Mesenchymal stem cell (in vitro differentiated cells and primary cell): ENCODE measurements around the gene LST1. TPM values are rescaled to one million over a fixed set of nuclear protein-coding genes. Genes with fewer than 3 reads are reported as not detected.

Experiments used
- DNase-seq: peaks from one replicate; pipeline ENCODE4 v3.0.0-alpha.2; 2013
- H2AFZ ChIP-seq: one replicate; pipeline ENCODE4 v1.6.1; 2013; ENCODE audit warnings: low read depth, mild to moderate bottlenecking, control low read depth, inconsistent platforms, low read length, moderate library complexity
- H2AK5ac ChIP-seq: 2 replicates; pipeline ENCODE4 v1.6.1; 2013; ENCODE audit warnings: low read length, moderate library complexity, mild to moderate bottlenecking, inconsistent platforms; ENCODE audit not compliant: severe bottlenecking
- H2BK120ac ChIP-seq: one replicate; pipeline ENCODE4 v1.6.1; 2013; ENCODE audit warnings: low read depth, mild to moderate bottlenecking, inconsistent platforms, low read length, moderate library complexity
- H2BK12ac ChIP-seq, 2 experiments: one replicate each; pipeline ENCODE4 v1.6.1; 2013; ENCODE audit warnings: inconsistent platforms in 2 of 2, low read length in 2 of 2, mild to moderate bottlenecking in 2 of 2, moderate library complexity in 2 of 2, control low read depth in 1 of 2
- H2BK15ac ChIP-seq: one replicate; pipeline ENCODE4 v1.6.1; 2013; ENCODE audit warnings: mild to moderate bottlenecking, low read depth, inconsistent platforms; ENCODE audit not compliant: poor library complexity, severe bottlenecking
- H2BK5ac ChIP-seq: 2 replicates; pipeline ENCODE4 v1.6.1; 2013; ENCODE audit warnings: low read depth, mild to moderate bottlenecking, low read length, control low read depth, inconsistent platforms; ENCODE audit not compliant: poor library complexity, severe bottlenecking
- H3K14ac ChIP-seq, 2 experiments: one replicate each; pipeline ENCODE4 v1.6.1; 2013; ENCODE audit warnings: inconsistent platforms in 2 of 2, low read length in 2 of 2, control low read depth in 1 of 2, mild to moderate bottlenecking in 1 of 2, moderate library complexity in 1 of 2
- H3K18ac ChIP-seq, 2 experiments: one replicate each; pipeline ENCODE4 v1.6.1; 2013; ENCODE audit warnings: inconsistent platforms in 2 of 2, low read length in 2 of 2, control low read depth in 1 of 2, low read depth in 1 of 2, mild to moderate bottlenecking in 1 of 2
- H3K23ac ChIP-seq, 2 experiments: one replicate each; pipeline ENCODE4 v1.6.1; 2013; ENCODE audit warnings: inconsistent platforms in 2 of 2, low read length in 2 of 2, mild to moderate bottlenecking in 2 of 2, moderate library complexity in 2 of 2, control low read depth in 1 of 2
- H3K27ac ChIP-seq: 2 replicates; pipeline ENCODE4 v1.5.1; 2013; ENCODE audit warnings: mild to moderate bottlenecking, moderate library complexity, low read length, control low read depth, inconsistent platforms; ENCODE audit not compliant: poor library complexity, severe bottlenecking
- H3K27me3 ChIP-seq, 2 experiments: 2 replicates each; pipeline versions ENCODE4 v1.6.1 to v1.7.0; 2013; ENCODE audit warnings: low read length in 2 of 2, mild to moderate bottlenecking in 2 of 2, moderate library complexity in 2 of 2, control low read depth in 1 of 2, inconsistent platforms in 1 of 2; ENCODE audit not compliant: control insufficient read depth in 1 of 2, insufficient read depth in 1 of 2
- H3K36me3 ChIP-seq, 2 experiments: 2 replicates each; pipeline versions ENCODE4 v1.6.1 to v1.7.0; 2013; ENCODE audit warnings: low read length in 2 of 2, control low read depth in 1 of 2, inconsistent platforms in 1 of 2, low read depth in 1 of 2, mild to moderate bottlenecking in 1 of 2; ENCODE audit not compliant: insufficient read depth in 2 of 2, control insufficient read depth in 1 of 2
- H3K4ac ChIP-seq, 2 experiments: one replicate each; pipeline ENCODE4 v1.6.1; 2013; ENCODE audit warnings: inconsistent platforms in 2 of 2, low read length in 2 of 2, mild to moderate bottlenecking in 2 of 2, moderate library complexity in 2 of 2, control low read depth in 1 of 2, low read depth in 1 of 2
- H3K4me1 ChIP-seq: 2 replicates; pipeline ENCODE4 v1.6.1; 2013; ENCODE audit warnings: low read depth, low read length, control low read depth; ENCODE audit not compliant: control insufficient read depth, insufficient read depth
- H3K4me2 ChIP-seq: 2 replicates; pipeline ENCODE4 v1.6.1; 2013; ENCODE audit warnings: low read length, mild to moderate bottlenecking, inconsistent platforms; ENCODE audit not compliant: poor library complexity, severe bottlenecking
- H3K4me3 ChIP-seq, 2 experiments: 2 replicates each; pipeline versions ENCODE4 v1.5.1 to v1.7.0; 2013; ENCODE audit warnings: low read length in 2 of 2, mild to moderate bottlenecking in 2 of 2, control low read depth in 1 of 2, low read depth in 1 of 2; ENCODE audit not compliant: insufficient read depth in 1 of 2
- H3K79me1 ChIP-seq: replicated peaks from 2 replicates; pipeline ENCODE4 v1.6.1; 2013; ENCODE audit warnings: mild to moderate bottlenecking, control low read depth, low read length, inconsistent platforms; ENCODE audit not compliant: poor library complexity, severe bottlenecking
- H3K9ac ChIP-seq: 2 replicates; pipeline ENCODE4 v1.7.0; 2013; ENCODE audit warnings: mild to moderate bottlenecking, low read length, moderate library complexity
- H3K9me3 ChIP-seq: 2 replicates; pipeline ENCODE4 v1.7.0; 2013; ENCODE audit warnings: mild to moderate bottlenecking, low read length; ENCODE audit not compliant: control insufficient read depth
- H4K8ac ChIP-seq: one replicate; pipeline ENCODE4 v1.6.1; 2013; ENCODE audit warnings: inconsistent platforms, mild to moderate bottlenecking, low read length, moderate library complexity
- H4K91ac ChIP-seq: one replicate; pipeline ENCODE4 v1.6.1; 2013; ENCODE audit warnings: mild to moderate bottlenecking, low read length, inconsistent platforms
- WGBS: methylation state at CpG from one replicate; pipeline ENCODE4 v1.1.7; 2013; ENCODE audit warnings: mixed read lengths; 5-methylcytosine and 5-hydroxymethylcytosine counted together
- polyA plus RNA-seq, 2 experiments: library from polyadenylated mRNA; stranded (reverse); fragments of 200-250 nt; gene quantifications; one replicate each; pipeline ENCODE4 v1.2.3, GENCODE V29; 2013

Gene LST1
- 0.30 TPM for polyA plus RNA-seq (2013, experiment 1 of 2)
- polyA plus RNA-seq (2013, experiment 2 of 2), result not detected

- H2BK5ac ChIP-seq, result no peak within 1 kb of the TSS
- H3K27me3 ChIP-seq, result peaks cover 0 to 15% of the 10 kb centered on the region in 2 experiments
- no peak within 1 kb of the TSS for H2BK15ac ChIP-seq
- no peak within 1 kb of the TSS for H2BK12ac ChIP-seq
- 85% methylated on average over 1 of the region's 1 CpG for WGBS
- DNase-seq, result no peak
- H4K91ac ChIP-seq, result no peak within 1 kb of the TSS
- H3K27ac ChIP-seq, result no peak within 1 kb of the TSS
- no peak within 1 kb of the TSS for H2AK5ac ChIP-seq
- no peak within 1 kb of the TSS for H2BK120ac ChIP-seq
- H3K36me3 ChIP-seq, result no peaks in the 10 kb centered on the region
- H3K4me1 ChIP-seq, result peaks cover 15% of the 10 kb centered on the region
- H3K79me1 ChIP-seq, result peaks cover 10% of the 10 kb centered on the region
- peak within 1 kb of the TSS; percentile 19 for H4K8ac ChIP-seq
- no peak within 1 kb of the TSS for H3K18ac ChIP-seq
- no peak within 1 kb of the TSS for H3K4me2 ChIP-seq
- no peak within 1 kb of the TSS for H3K4ac ChIP-seq
- H3K14ac ChIP-seq, result peak within 1 kb of the TSS in 1 of 2 experiments; percentile 46
- H3K23ac ChIP-seq, result no peak within 1 kb of the TSS
- no peaks in the 10 kb centered on the region for H3K9me3 ChIP-seq
- no peak within 1 kb of the TSS for H3K4me3 ChIP-seq
- H3K9ac ChIP-seq, result no peak within 1 kb of the TSS
- H2AFZ ChIP-seq, result no peak within 1 kb of the TSS
Measured at GRCh38 chr6:31586008-31586407, at the start of gene LST1. LST1 (plus strand) TSS chr6:31586277; CDS start chr6:31587300, 1,023 bp downstream.

- Histone ChIP-seq H2AFZ (no peak overlapping the region), H3K18ac (no peak overlapping the region), H3K27me3 (no peaks in the 10 kb centered on the region), H2BK12ac (no peak overlapping the region), H4K91ac (no peak overlapping the region), H2BK120ac (no peak overlapping the region), H3K4me1 (peaks cover 17% of the 10 kb centered on the region), H2BK5ac (no peak overlapping the region), H2AK5ac (no peak overlapping the region), H4K8ac (no peak overlapping the region), H3K14ac (peak overlapping the region in 1 of 2 experiments; percentile 64), H3K9me3 (no peaks in the 10 kb centered on the region), H3K23ac (no peak overlapping the region), H3K4me3 (peak overlapping the region in 1 of 2 experiments; percentile 95), H3K79me1 (peaks cover 19% of the 10 kb centered on the region), H2BK15ac (no peak overlapping the region), H3K27ac (no peak overlapping the region), H3K9ac (peak overlapping the region; percentile 98), H3K36me3 (peaks cover 38 to 71% of the 10 kb centered on the region in 2 experiments), H3K4ac (no peak overlapping the region), H3K4me2 (peak overlapping the region; percentile 83)
- no peak for DNase-seq
- WGBS, result 92% methylated on average over 6 of the region's 6 CpGs
Measured at GRCh38 chr6:31538805-31539400, 47.2 kb upstream of the LST1 start.

- Histone ChIP-seq H3K79me1 (peaks cover 16% of the 10 kb centered on the region), H3K4me3 (peak overlapping the region in 1 of 2 experiments; percentile 95), H3K14ac (no peak overlapping the region), H2AFZ (no peak overlapping the region), H3K4ac (peak overlapping the region in 1 of 2 experiments; percentile 98), H3K36me3 (peaks cover 24 to 54% of the 10 kb centered on the region in 2 experiments), H3K4me1 (peaks cover 19% of the 10 kb centered on the region), H3K9ac (peak overlapping the region; percentile 98), H2BK5ac (no peak overlapping the region), H2AK5ac (no peak overlapping the region), H4K8ac (no peak overlapping the region), H3K18ac (peak overlapping the region; percentile 28 to 37), H3K23ac (no peak overlapping the region), H3K4me2 (peak overlapping the region; percentile 78), H2BK15ac (no peak overlapping the region), H3K27ac (no peak overlapping the region), H4K91ac (no peak overlapping the region), H3K9me3 (no peaks in the 10 kb centered on the region), H2BK12ac (no peak overlapping the region), H3K27me3 (no peaks in the 10 kb centered on the region), H2BK120ac (no peak overlapping the region)
- WGBS, result 26% methylated on average over 2 of the region's 4 CpGs
- DNase-seq, result no peak
Measured at GRCh38 chr6:31540640-31541039, 45.4 kb upstream of the LST1 start.

- Histone ChIP-seq H3K27ac (peak overlapping the region; percentile 96), H3K79me1 (peaks cover 21% of the 10 kb centered on the region), H3K9ac (peak overlapping the region; percentile 98), H2BK5ac (peak overlapping the region; percentile 99), H2BK15ac (peak overlapping the region; percentile 37), H3K4ac (peak overlapping the region; percentile 69 to 98), H3K4me2 (peak overlapping the region; percentile 78), H3K27me3 (no peaks in the 10 kb centered on the region), H3K18ac (peak overlapping the region; percentile 78 to 96), H3K36me3 (peaks cover 24 to 48% of the 10 kb centered on the region in 2 experiments), H2AFZ (no peak overlapping the region), H3K4me1 (peaks cover 23% of the 10 kb centered on the region), H3K9me3 (no peaks in the 10 kb centered on the region), H4K91ac (peak overlapping the region; percentile 87), H2BK12ac (no peak overlapping the region), H2AK5ac (peak overlapping the region; percentile 54), H3K23ac (peak overlapping the region in 1 of 2 experiments; percentile 42), H3K14ac (peak overlapping the region in 1 of 2 experiments; percentile 19), H4K8ac (peak overlapping the region; percentile 67), H3K4me3 (peak overlapping the region; percentile 66 to 95), H2BK120ac (peak overlapping the region; percentile 51)
- under 1% methylated on average over 21 of the region's 21 CpGs for WGBS
- DNase-seq, result peak; percentile 64
Measured at GRCh38 chr6:31541059-31541657, 44.9 kb upstream of the LST1 start.
